Prostate gland (tissue), 2 donors: ENCODE data around the gene HDAC4. TPM values are rescaled to one million over a fixed set of nuclear protein-coding genes. Genes with fewer than 3 reads are reported as not detected.

ENCODE experiments used
- DNase-seq: peaks from one replicate; pipeline ENCODE4 v3.0.0-alpha.2; 2019; ENCODE audit warnings: low spot score
- H3K27ac ChIP-seq, 2 donors: fragments of 200-600 bp; sonication (generic); 2 replicates each; pipeline ENCODE4 v1.5.1; 2017 to 2019
- H3K27me3 ChIP-seq: fragments of 200-600 bp; sonication (generic); replicated peaks from 2 replicates; pipeline ENCODE4 v1.5.1; 2019; ENCODE audit not compliant: insufficient read depth
- H3K36me3 ChIP-seq, 2 donors: fragments of 200-600 bp; sonication (generic); 1 replicate in 1 of 2; 2 replicates in 1 of 2; pipeline versions ENCODE4 v1.5.1 to v1.8.1; 2017 to 2019
- H3K4me1 ChIP-seq: fragments of 200-600 bp; sonication (generic); replicated peaks from 2 replicates; pipeline ENCODE4 v1.5.1; 2019
- H3K4me3 ChIP-seq, 2 donors: fragments of 200-600 bp; sonication (generic); 2 replicates each; pipeline ENCODE4 v1.5.1; 2017 to 2019
- H3K9me3 ChIP-seq: fragments of 200-600 bp; sonication (generic); 2 replicates; pipeline ENCODE4 v1.5.1; 2017
- POLR2A ChIP-seq: fragments of 450-650 bp; IDR thresholded peaks from one replicate; pipeline ENCODE4 v1.6.1; 2016; ENCODE audit warnings: antibody characterized with exemption, mild to moderate bottlenecking
- POLR2AphosphoS5 ChIP-seq: sonication (generic); formaldehyde crosslinking; IDR thresholded peaks from one replicate; pipeline ENCODE4 v1.6.1; 2017; ENCODE audit warnings: antibody characterized with exemption
- WGBS: methylation state at CpG from one replicate; pipeline ENCODE4 v1.1.5; 2018; 5-methylcytosine and 5-hydroxymethylcytosine counted together
- intact Hi-C: fragments of 100-400 bp; cut with DNase I; formaldehyde crosslinking; loops from one replicate; pipeline ENCODE4 v1.14.2; 2022
- total RNA-seq, 2 donors: library from RNA; depleted of rRNA; stranded (reverse); fragments of >200 nt; gene quantifications; one replicate each; pipeline ENCODE4 v1.1.0, GENCODE V29; 2016
- TF ChIP-seq, protein P1 (sequence below), 4 experiments: fragments of 200-600 bp in 2 of 4; fragments of 450-650 bp in 2 of 4; sonication (generic) in 2 of 4; IDR thresholded peaks; 1 replicate in 3 of 4; 2 replicates in 1 of 4; pipeline ENCODE4 v1.5.1; 2016 to 2019; ENCODE audit warnings: antibody characterized with exemption in 4 of 4, mild to moderate bottlenecking in 2 of 4, moderate library complexity in 2 of 4

HDAC4 gene
- total RNA-seq, 2 donors from 2014 or later, result 41.8 to 44.2 TPM

GRCh38 chr2:239109928-239110545 is 290.8 kb downstream of the HDAC4 start:
- H3K27me3 ChIP-seq, result no peaks in the 10 kb centered on the region
- H3K4me1 ChIP-seq, result peaks cover 14% of the 10 kb centered on the region
- no peak for DNase-seq
- TF ChIP-seq POLR2AphosphoS5 (peak; percentile 3), POLR2A (no peak)
- TF ChIP-seq, protein P1, sequence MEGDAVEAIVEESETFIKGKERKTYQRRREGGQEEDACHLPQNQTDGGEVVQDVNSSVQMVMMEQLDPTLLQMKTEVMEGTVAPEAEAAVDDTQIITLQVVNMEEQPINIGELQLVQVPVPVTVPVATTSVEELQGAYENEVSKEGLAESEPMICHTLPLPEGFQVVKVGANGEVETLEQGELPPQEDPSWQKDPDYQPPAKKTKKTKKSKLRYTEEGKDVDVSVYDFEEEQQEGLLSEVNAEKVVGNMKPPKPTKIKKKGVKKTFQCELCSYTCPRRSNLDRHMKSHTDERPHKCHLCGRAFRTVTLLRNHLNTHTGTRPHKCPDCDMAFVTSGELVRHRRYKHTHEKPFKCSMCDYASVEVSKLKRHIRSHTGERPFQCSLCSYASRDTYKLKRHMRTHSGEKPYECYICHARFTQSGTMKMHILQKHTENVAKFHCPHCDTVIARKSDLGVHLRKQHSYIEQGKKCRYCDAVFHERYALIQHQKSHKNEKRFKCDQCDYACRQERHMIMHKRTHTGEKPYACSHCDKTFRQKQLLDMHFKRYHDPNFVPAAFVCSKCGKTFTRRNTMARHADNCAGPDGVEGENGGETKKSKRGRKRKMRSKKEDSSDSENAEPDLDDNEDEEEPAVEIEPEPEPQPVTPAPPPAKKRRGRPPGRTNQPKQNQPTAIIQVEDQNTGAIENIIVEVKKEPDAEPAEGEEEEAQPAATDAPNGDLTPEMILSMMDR (IDR thresholded peaks at IDR 0.05), result no peak
- H3K27ac ChIP-seq, result peak overlapping the region; percentile 43 to 55
- no peaks in the 10 kb centered on the region for H3K9me3 ChIP-seq
- 54% methylated on average over 14 of the region's 14 CpGs for WGBS
- no peaks in the 10 kb centered on the region for H3K36me3 ChIP-seq
- intact Hi-C loops, result no loop called here
- no peak overlapping the region for H3K4me3 ChIP-seq

DNA sequence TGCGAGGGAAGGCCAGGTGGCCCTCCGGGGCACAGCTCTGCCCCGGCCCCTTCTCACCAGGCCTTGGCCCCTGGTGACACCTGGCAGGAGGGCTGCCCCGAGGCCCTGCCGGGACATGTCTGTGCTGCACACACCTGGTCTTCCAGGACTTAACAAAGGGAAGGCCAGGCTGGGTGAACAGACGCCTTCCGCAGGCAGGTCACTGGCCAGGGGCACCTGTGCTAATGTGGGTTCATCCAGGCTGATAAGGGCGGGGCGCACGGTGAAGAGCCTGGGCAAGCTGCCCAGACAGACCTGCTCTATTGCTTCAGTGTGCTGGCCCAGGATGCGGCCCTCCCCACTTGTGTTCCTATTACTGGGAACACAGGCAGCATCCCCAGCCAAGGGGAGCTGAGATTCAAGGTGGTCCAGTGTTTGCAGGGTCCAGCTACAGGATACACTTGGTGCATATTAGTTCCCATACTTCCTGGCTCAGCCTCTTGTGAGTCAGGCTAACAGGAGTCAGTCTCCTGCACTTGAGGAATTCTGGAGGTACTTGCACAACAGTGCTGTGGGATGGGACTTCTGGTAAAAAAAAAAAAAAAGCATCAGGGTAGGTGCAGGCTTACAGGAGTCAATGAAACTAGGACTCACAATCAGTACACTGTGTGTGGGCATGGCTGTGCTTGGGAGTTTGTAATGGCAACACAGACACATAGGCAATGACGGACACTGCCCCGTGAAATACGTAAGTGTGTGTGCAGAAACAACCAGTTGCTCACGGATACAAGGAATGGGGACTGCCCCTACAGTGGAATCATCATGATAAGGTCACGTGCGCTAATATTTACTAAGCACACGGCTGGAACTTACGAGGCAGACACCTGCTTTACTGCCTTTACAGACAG is 291.5 kb downstream of the HDAC4 start:
- DNase-seq, result peak; percentile 55
- Histone ChIP-seq H3K9me3 (no peaks in the 10 kb centered on the region), H3K27ac (peak overlapping the region; percentile 43 to 55), H3K36me3 (no peaks in the 10 kb centered on the region), H3K4me1 (peaks cover 14% of the 10 kb centered on the region), H3K27me3 (no peaks in the 10 kb centered on the region), H3K4me3 (no peak overlapping the region)
- 60% methylated on average over 16 of the region's 19 CpGs for WGBS
- intact Hi-C loops, result no loop called here
- TF ChIP-seq POLR2AphosphoS5, result peak; percentile 77
- TF ChIP-seq, protein P1 (IDR thresholded peaks at IDR 0.05), result no peak
- TF ChIP-seq POLR2A, result no peak

DNA sequence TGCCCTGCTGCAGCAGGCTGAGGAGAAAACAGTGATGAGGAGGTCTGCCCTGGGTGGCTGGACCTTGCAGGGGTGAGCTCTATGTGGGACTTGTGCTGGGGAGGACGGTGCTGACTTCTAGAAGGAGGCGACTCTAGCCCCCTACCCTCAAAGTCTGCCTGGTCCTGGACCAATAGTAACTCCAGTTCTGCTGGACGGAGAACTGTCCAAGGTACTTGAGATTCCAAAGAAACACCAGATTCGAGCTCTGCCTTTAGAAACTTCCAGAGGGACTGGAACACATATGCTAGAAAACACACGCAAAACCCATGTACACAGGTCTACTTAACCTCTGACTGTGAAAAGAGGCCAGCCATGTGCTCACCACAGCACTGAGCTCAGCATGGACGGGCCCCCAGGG is 292.4 kb downstream of the HDAC4 start:
- peak overlapping the region in 1 of 2 donors; percentile 30 for H3K27ac ChIP-seq
- intact Hi-C loops, result no loop called here
- TF ChIP-seq POLR2AphosphoS5 (no peak), POLR2A (no peak)
- TF ChIP-seq, protein P1 (IDR thresholded peaks at IDR 0.05), result no peak

DNA sequence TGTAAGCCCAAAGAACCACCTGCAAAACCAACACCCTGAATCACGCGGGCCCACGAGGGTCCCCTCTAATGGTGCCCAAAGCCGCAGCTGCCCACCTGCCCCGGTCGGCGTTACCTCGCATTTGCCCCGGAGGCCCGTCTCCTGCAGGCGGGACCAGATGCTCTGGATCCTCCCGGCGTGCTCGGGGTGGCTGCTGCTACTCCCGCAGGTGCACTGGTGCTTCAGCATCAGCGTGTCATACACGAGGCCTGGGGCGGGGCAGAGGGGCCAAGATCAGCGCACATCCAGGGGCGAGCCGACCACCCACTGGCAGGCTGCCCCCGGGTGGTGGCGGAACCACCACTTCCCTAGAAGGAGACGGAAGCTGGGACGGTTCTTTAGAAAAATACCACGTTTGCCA is 292.9 kb downstream of the HDAC4 start:
- intact Hi-C loops, result no loop called here
- Histone ChIP-seq H3K4me3 (no peak overlapping the region), H3K27ac (no peak overlapping the region), H3K9me3 (no peaks in the 10 kb centered on the region), H3K36me3 (no peaks in the 10 kb centered on the region), H3K4me1 (peaks cover 9% of the 10 kb centered on the region), H3K27me3 (no peaks in the 10 kb centered on the region)
- 89% methylated on average over 22 of the region's 26 CpGs for WGBS
- DNase-seq, result no peak
- no peak for TF ChIP-seq POLR2A
- no peak for TF ChIP-seq POLR2AphosphoS5

More for the DNA sequence above, 292.4 kb downstream of the HDAC4 start:
- no peak for DNase-seq
- Histone ChIP-seq H3K9me3 (no peaks in the 10 kb centered on the region), H3K4me1 (peaks cover 9% of the 10 kb centered on the region), H3K27me3 (no peaks in the 10 kb centered on the region), H3K4me3 (no peak overlapping the region), H3K36me3 (no peaks in the 10 kb centered on the region)
- 80% methylated on average over 6 of the region's 6 CpGs for WGBS

GRCh38 chr2:239106966-239107365 is 293.9 kb downstream of the HDAC4 start:
- no peaks in the 10 kb centered on the region for H3K9me3 ChIP-seq
- no peak for DNase-seq
- no peak overlapping the region for H3K27ac ChIP-seq
- TF ChIP-seq, protein P1 (IDR thresholded peaks at IDR 0.05), result no peak
- no peak for TF ChIP-seq POLR2AphosphoS5
- WGBS, result 86% methylated on average over 7 of the region's 9 CpGs
- peaks cover 9% of the 10 kb centered on the region for H3K4me1 ChIP-seq
- no peak overlapping the region for H3K4me3 ChIP-seq
- no peaks in the 10 kb centered on the region for H3K36me3 ChIP-seq
- no peaks in the 10 kb centered on the region for H3K27me3 ChIP-seq
- intact Hi-C loops, result no loop called here
